MCF 10A (cell line): ENCODE results near the gene CHCHD3. TPM values are rescaled to one million over a fixed set of nuclear protein-coding genes. Genes with fewer than 3 reads are reported as not detected.

Experiments used
- BruUV-seq: library from RNA; stranded (reverse); fragments of 400-500 nt; replicated peaks from 2 replicates; lab custom pipeline; 2021; lab: Mats Ljungman, UMichigan
- CTCF ChIA-PET: fragments of 300-600 bp; sonication (Branson Sonifier 250); formaldehyde crosslinking; extraction: SDS; loops from one replicate; lab custom pipeline; 2021; ENCODE audit warnings: antibody characterized with exemption, inconsistent platforms; lab: Yijun Ruan, JAX
- POLR2A ChIA-PET: fragments of 300-600, 350-650 bp; sonication (Branson Sonifier 250); formaldehyde crosslinking; extraction: SDS; loops from one replicate; lab custom pipeline; 2020; ENCODE audit warnings: antibody characterized with exemption, inconsistent platforms; lab: Yijun Ruan, JAX
- DNase-seq: peaks from one replicate; pipeline ENCODE4 v3.0.0-alpha.2; 2018; ENCODE audit not compliant: unreplicated experiment
- H3K27ac Mint-ChIP-seq: one replicate; pipeline ENCODE4 v1.8.0; 2022; ENCODE audit warnings: mild to moderate bottlenecking, low read depth, mixed read lengths; ENCODE audit not compliant: unreplicated experiment
- H3K27me3 Mint-ChIP-seq: one replicate; pipeline ENCODE4 v1.8.0; 2022; ENCODE audit warnings: mixed read lengths; ENCODE audit not compliant: insufficient read depth, unreplicated experiment
- H3K36me3 Mint-ChIP-seq: one replicate; pipeline ENCODE4 v1.8.0; 2022; ENCODE audit warnings: mild to moderate bottlenecking, moderate library complexity, mixed read lengths; ENCODE audit not compliant: insufficient read depth, unreplicated experiment
- H3K4me1 Mint-ChIP-seq: one replicate; pipeline ENCODE4 v1.8.0; 2022; ENCODE audit warnings: mixed read lengths; ENCODE audit not compliant: insufficient read depth, unreplicated experiment
- H3K4me3 Mint-ChIP-seq: one replicate; pipeline ENCODE4 v1.8.0; 2022; ENCODE audit warnings: mild to moderate bottlenecking, moderate library complexity, mixed read lengths; ENCODE audit not compliant: unreplicated experiment
- H3K9me3 Mint-ChIP-seq: one replicate; pipeline ENCODE4 v1.8.0; 2022; ENCODE audit warnings: mixed read lengths; ENCODE audit not compliant: unreplicated experiment
- intact Hi-C: fragments of 100-400 bp; cut with micrococcal nuclease; formaldehyde crosslinking; loops from 2 replicates; pipeline ENCODE4 v1.14.1; 2022
- total RNA-seq: library from RNA; stranded (reverse); gene quantifications from 2 replicates; pipeline ENCODE4 v1.2.3, GENCODE V29; 2022
- TF ChIP-seq, protein P1 (sequence below): fragments of 200-600 bp; IDR thresholded peaks from one replicate; pipeline ENCODE4 v1.8.0; 2022; ENCODE audit warnings: antibody characterized with exemption, mild to moderate bottlenecking; ENCODE audit not compliant: unreplicated experiment

CHCHD3 gene
- total RNA-seq, 1 experiment from 2014 or later = 102 TPM

DNA sequence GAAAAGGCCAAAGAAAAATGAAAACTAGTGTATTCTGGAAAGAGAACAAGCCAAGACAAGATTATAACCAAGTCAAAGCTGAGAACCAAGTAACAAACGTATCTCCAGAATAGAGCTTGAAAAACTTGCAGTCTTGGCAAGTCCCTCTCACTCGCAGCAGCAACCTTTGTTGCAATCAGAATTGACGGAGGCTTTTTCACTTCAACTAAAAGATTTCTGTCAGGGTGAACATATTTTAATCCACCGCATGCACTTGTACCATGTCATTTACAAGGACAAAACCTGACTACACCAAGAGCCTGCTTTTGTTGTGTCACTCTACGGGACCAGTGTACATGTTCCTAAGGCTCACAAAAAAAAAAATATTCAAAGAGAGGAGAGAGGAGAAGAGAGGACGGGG lies 122.0 kb downstream of the CHCHD3 start:
- POLR2A ChIA-PET = no interaction called here
- TF ChIP-seq, protein P1, sequence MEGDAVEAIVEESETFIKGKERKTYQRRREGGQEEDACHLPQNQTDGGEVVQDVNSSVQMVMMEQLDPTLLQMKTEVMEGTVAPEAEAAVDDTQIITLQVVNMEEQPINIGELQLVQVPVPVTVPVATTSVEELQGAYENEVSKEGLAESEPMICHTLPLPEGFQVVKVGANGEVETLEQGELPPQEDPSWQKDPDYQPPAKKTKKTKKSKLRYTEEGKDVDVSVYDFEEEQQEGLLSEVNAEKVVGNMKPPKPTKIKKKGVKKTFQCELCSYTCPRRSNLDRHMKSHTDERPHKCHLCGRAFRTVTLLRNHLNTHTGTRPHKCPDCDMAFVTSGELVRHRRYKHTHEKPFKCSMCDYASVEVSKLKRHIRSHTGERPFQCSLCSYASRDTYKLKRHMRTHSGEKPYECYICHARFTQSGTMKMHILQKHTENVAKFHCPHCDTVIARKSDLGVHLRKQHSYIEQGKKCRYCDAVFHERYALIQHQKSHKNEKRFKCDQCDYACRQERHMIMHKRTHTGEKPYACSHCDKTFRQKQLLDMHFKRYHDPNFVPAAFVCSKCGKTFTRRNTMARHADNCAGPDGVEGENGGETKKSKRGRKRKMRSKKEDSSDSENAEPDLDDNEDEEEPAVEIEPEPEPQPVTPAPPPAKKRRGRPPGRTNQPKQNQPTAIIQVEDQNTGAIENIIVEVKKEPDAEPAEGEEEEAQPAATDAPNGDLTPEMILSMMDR = no peak
- H3K4me1 Mint-ChIP-seq = no peaks in the 10 kb centered on the region
- no peaks in the 10 kb centered on the region for H3K9me3 Mint-ChIP-seq
- CTCF ChIA-PET = interaction anchor here (0.6 kb wide), 1 partner anchor 789 kb away, joined by 5 read pairs; no protein-coding TSS in a partner anchor
- no peak for DNase-seq
- H3K27ac Mint-ChIP-seq = no peak overlapping the region
- no peak overlapping the region for H3K4me3 Mint-ChIP-seq
- H3K27me3 Mint-ChIP-seq = no peaks in the 10 kb centered on the region
- BruUV-seq = no TSS peak
- intact Hi-C loops = no loop called here
- no peaks in the 10 kb centered on the region for H3K36me3 Mint-ChIP-seq

DNA sequence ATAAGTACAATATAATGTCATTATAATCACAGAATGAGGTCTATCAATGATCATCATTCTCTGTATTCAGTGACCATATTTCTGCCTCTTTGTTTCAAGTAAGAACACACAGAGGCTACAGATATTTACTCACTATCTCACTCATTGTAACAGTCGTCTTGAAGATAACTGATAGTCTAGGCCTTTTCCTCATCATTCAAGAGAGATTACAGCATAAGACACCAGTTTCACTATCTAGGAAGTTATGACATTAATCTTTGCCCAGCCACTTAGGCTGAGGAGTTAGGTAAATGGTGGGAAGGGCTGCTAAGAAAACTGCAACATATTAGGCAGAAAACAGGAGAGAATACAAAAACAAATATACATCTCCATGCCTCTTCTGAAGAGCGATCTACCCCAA lies 125.3 kb downstream of the CHCHD3 start:
- POLR2A ChIA-PET = no interaction called here
- TF ChIP-seq, protein P1 = no peak
- DNase-seq = no peak
- Mint-ChIP-seq H3K4me1 (no peaks in the 10 kb centered on the region), H3K4me3 (no peak overlapping the region), H3K27ac (no peak overlapping the region), H3K36me3 (peaks cover 4% of the 10 kb centered on the region), H3K9me3 (no peaks in the 10 kb centered on the region), H3K27me3 (no peaks in the 10 kb centered on the region)
- CTCF ChIA-PET = no interaction called here
- no TSS peak for BruUV-seq
- intact Hi-C loops = no loop called here

DNA sequence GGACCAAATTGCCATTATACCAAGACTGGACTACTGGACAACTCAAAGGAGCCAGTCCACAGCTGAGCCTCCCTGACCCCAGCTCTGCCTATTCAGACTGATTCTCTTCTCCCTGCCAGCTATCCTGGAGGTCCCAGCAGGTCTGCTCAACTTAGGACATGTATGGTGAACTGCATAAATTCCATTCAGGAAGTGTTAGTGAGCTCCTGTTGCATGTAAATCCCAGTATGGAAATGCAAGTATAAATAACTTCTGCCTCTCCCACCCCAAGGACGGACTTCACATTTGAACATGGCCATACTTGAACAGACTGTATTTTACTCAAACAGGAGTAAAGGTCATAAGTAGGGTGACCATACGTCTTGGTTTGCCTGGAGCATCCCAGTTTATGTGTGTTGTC lies 128.4 kb downstream of the CHCHD3 start:
- H3K36me3 Mint-ChIP-seq = peaks cover 4% of the 10 kb centered on the region
- intact Hi-C loops = no loop called here
- no peaks in the 10 kb centered on the region for H3K9me3 Mint-ChIP-seq
- POLR2A ChIA-PET = no interaction called here
- DNase-seq = no peak
- no peaks in the 10 kb centered on the region for H3K27me3 Mint-ChIP-seq
- TF ChIP-seq, protein P1 = no peak
- BruUV-seq = no TSS peak
- no peaks in the 10 kb centered on the region for H3K4me1 Mint-ChIP-seq
- CTCF ChIA-PET = no interaction called here
- no peak overlapping the region for H3K27ac Mint-ChIP-seq
- no peak overlapping the region for H3K4me3 Mint-ChIP-seq

DNA sequence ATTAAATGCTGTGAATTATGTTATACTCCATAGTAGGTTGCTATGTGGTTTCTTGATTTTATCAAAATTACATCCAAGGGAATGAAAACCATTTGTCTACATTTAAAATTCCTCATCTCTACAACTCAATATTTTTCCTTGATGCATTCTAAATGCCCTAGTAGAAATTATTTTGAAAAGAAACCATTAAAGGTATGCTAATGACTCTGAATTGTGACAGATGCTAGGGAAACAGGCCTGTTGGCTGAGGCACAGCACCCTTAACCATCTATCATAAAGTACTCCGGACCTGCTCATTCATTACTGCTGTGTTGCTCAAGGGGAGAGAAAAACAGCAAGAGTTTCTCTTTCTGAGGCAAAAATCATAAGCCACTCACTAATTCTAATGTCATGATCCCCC lies 131.2 kb downstream of the CHCHD3 start:
- CTCF ChIA-PET = no interaction called here
- H3K27ac Mint-ChIP-seq = no peak overlapping the region
- intact Hi-C loops = no loop called here

More for the DNA sequence above, 131.2 kb downstream of the CHCHD3 start:
- TF ChIP-seq, protein P1 = no peak
- Mint-ChIP-seq H3K4me1 (no peaks in the 10 kb centered on the region), H3K9me3 (no peaks in the 10 kb centered on the region), H3K4me3 (no peak overlapping the region), H3K27me3 (no peaks in the 10 kb centered on the region), H3K36me3 (peaks cover 4% of the 10 kb centered on the region)
- POLR2A ChIA-PET = no interaction called here
- DNase-seq = no peak
- no TSS peak for BruUV-seq
